ENCODE results near the gene ELP1. TPM values are rescaled to one million over a fixed set of nuclear protein-coding genes. Genes with fewer than 3 reads are reported as not detected.

ELP1 gene
- total RNA-seq, 1 experiment from 2014 or later, result 27.9 TPM

- POLR2A ChIA-PET, result interaction anchor here (0.5 kb wide), 1 partner anchor 34 kb away, joined by 6 read pairs; no protein-coding TSS in a partner anchor
- DNase-seq (ENCODE audit: low spot score), result no peak
- no peak overlapping the region for H3K4me3 Mint-ChIP-seq
Measured at GRCh38 chr9:108953983-108954574, 20.2 kb upstream of the ELP1 start.

GRCh38 chr9:108951578-108951977 lies 17.7 kb upstream of the ELP1 start:
- Mint-ChIP-seq H3K27ac (no peak overlapping the region), H3K36me3 (peaks cover 17% of the 10 kb centered on the region), H3K4me1 (no peaks in the 10 kb centered on the region), H3K27me3 (ENCODE audit: low read depth) (no peaks in the 10 kb centered on the region), H3K9me3 (no peaks in the 10 kb centered on the region), H3K4me3 (no peak overlapping the region)
- TF ChIP-seq FOXJ3 (CRISPR knock-in tag; IDR thresholded peaks at IDR 0.05; ENCODE audit: borderline replicate concordance), result no peak
- POLR2A ChIA-PET, result no interaction called here
- DNase-seq (ENCODE audit: low spot score), result no peak
- CTCF ChIA-PET, result interaction anchor here (0.6 to 1.4 kb wide), 9 partner anchors 8 to 460 kb away, joined by 3 to 7 read pairs (median 4); no protein-coding TSS in a partner anchor
- ATAC-seq, result no peak

More at GRCh38 chr9:108953983-108954574, 20.2 kb upstream of the ELP1 start:
- CTCF ChIA-PET, result interaction anchor here (0.5 to 1.6 kb wide), 17 partner anchors 8 to 1489 kb away, joined by 3 to 8 read pairs (median 5); partner anchors contain the start of genes ABITRAM and ELP1
- no peak overlapping the region for H3K27ac Mint-ChIP-seq
- H3K4me1 Mint-ChIP-seq, result no peaks in the 10 kb centered on the region
- no peaks in the 10 kb centered on the region for H3K9me3 Mint-ChIP-seq
- no peaks in the 10 kb centered on the region for H3K27me3 Mint-ChIP-seq (ENCODE audit: low read depth)
- no peak for ATAC-seq
- TF ChIP-seq ZNF263 (CRISPR knock-in tag; IDR thresholded peaks at IDR 0.05; ENCODE audit: low read depth) (no peak), HMGA2 (CRISPR knock-in tag; IDR thresholded peaks at IDR 0.05) (peak; percentile 22; the same call in 1 of the 2 replicates)
- H3K36me3 Mint-ChIP-seq, result peaks cover 8% of the 10 kb centered on the region

DNA sequence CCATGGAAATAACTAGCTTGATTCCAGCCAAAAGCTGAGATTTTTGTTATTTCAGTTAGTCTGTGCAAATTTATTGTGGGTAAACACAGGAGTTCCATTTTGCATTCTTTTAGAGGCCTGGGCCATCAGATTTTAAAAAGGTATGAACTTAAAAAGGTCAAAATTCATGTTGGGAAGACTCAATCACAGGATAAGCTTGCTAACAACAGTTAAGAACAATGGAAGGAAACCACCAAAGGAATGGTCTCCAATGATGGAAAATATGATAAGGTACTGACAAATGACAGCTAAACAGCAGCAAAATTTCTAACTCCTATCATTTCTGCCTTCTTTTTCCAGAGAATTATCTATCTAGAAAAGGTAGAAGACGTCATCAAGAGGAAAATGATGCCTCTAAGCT lies 16.2 kb upstream of the ELP1 start:
- no peaks in the 10 kb centered on the region for H3K9me3 Mint-ChIP-seq
- ChIA-PET CTCF (interaction anchor here (1.4 kb wide), 2 partner anchors 233 to 461 kb away, joined by 3 to 4 read pairs; no protein-coding TSS in a partner anchor), POLR2A (no interaction called here)
- DNase-seq (ENCODE audit: low spot score) (no peak), ATAC-seq (no peak)
- H3K4me3 Mint-ChIP-seq, result no peak overlapping the region
- H3K36me3 Mint-ChIP-seq, result peaks cover 17% of the 10 kb centered on the region
- H3K27ac Mint-ChIP-seq, result no peak overlapping the region
- no peaks in the 10 kb centered on the region for H3K27me3 Mint-ChIP-seq (ENCODE audit: low read depth)
- TF ChIP-seq CTCF (IDR thresholded peaks at IDR 0.05) (no peak), MXD4 (CRISPR knock-in tag; IDR thresholded peaks at IDR 0.05; ENCODE audit: borderline replicate concordance) (no peak), IRF2 (CRISPR knock-in tag; IDR thresholded peaks at IDR 0.05; ENCODE audit: borderline replicate concordance, low read depth) (no peak), ZNF121 (CRISPR knock-in tag; IDR thresholded peaks at IDR 0.05) (no peak), NFYB (CRISPR knock-in tag; conservative IDR thresholded peaks at IDR 0.05; ENCODE audit: low read depth) (no peak), ESRRA (CRISPR knock-in tag; IDR thresholded peaks at IDR 0.05; ENCODE audit: borderline replicate concordance) (no peak), FOXP4 (CRISPR knock-in tag; IDR thresholded peaks at IDR 0.05) (no peak), JAZF1 (CRISPR knock-in tag; IDR thresholded peaks at IDR 0.05) (no peak), PRRX2 (CRISPR knock-in tag; IDR thresholded peaks at IDR 0.05) (no peak)
- TF ChIP-seq, protein P1, sequence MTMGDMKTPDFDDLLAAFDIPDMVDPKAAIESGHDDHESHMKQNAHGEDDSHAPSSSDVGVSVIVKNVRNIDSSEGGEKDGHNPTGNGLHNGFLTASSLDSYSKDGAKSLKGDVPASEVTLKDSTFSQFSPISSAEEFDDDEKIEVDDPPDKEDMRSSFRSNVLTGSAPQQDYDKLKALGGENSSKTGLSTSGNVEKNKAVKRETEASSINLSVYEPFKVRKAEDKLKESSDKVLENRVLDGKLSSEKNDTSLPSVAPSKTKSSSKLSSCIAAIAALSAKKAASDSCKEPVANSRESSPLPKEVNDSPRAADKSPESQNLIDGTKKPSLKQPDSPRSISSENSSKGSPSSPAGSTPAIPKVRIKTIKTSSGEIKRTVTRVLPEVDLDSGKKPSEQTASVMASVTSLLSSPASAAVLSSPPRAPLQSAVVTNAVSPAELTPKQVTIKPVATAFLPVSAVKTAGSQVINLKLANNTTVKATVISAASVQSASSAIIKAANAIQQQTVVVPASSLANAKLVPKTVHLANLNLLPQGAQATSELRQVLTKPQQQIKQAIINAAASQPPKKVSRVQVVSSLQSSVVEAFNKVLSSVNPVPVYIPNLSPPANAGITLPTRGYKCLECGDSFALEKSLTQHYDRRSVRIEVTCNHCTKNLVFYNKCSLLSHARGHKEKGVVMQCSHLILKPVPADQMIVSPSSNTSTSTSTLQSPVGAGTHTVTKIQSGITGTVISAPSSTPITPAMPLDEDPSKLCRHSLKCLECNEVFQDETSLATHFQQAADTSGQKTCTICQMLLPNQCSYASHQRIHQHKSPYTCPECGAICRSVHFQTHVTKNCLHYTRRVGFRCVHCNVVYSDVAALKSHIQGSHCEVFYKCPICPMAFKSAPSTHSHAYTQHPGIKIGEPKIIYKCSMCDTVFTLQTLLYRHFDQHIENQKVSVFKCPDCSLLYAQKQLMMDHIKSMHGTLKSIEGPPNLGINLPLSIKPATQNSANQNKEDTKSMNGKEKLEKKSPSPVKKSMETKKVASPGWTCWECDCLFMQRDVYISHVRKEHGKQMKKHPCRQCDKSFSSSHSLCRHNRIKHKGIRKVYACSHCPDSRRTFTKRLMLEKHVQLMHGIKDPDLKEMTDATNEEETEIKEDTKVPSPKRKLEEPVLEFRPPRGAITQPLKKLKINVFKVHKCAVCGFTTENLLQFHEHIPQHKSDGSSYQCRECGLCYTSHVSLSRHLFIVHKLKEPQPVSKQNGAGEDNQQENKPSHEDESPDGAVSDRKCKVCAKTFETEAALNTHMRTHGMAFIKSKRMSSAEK (CRISPR knock-in tag; IDR thresholded peaks at IDR 0.05; ENCODE audit: borderline replicate concordance), result no peak
- TF ChIP-seq, protein P2, sequence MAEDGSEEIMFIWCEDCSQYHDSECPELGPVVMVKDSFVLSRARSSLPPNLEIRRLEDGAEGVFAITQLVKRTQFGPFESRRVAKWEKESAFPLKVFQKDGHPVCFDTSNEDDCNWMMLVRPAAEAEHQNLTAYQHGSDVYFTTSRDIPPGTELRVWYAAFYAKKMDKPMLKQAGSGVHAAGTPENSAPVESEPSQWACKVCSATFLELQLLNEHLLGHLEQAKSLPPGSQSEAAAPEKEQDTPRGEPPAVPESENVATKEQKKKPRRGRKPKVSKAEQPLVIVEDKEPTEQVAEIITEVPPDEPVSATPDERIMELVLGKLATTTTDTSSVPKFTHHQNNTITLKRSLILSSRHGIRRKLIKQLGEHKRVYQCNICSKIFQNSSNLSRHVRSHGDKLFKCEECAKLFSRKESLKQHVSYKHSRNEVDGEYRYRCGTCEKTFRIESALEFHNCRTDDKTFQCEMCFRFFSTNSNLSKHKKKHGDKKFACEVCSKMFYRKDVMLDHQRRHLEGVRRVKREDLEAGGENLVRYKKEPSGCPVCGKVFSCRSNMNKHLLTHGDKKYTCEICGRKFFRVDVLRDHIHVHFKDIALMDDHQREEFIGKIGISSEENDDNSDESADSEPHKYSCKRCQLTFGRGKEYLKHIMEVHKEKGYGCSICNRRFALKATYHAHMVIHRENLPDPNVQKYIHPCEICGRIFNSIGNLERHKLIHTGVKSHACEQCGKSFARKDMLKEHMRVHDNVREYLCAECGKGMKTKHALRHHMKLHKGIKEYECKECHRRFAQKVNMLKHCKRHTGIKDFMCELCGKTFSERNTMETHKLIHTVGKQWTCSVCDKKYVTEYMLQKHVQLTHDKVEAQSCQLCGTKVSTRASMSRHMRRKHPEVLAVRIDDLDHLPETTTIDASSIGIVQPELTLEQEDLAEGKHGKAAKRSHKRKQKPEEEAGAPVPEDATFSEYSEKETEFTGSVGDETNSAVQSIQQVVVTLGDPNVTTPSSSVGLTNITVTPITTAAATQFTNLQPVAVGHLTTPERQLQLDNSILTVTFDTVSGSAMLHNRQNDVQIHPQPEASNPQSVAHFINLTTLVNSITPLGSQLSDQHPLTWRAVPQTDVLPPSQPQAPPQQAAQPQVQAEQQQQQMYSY (CRISPR knock-in tag; IDR thresholded peaks at IDR 0.05), result no peak
- TF ChIP-seq, protein P3, sequence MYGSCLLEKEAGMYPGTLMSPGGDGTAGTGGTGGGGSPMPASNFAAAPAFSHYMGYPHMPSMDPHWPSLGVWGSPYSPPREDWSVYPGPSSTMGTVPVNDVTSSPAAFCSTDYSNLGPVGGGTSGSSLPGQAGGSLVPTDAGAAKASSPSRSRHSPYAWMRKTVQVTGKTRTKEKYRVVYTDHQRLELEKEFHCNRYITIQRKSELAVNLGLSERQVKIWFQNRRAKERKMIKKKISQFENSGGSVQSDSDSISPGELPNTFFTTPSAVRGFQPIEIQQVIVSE (CRISPR knock-in tag; IDR thresholded peaks at IDR 0.05; ENCODE audit: borderline replicate concordance), result no peak
- no peaks in the 10 kb centered on the region for H3K4me1 Mint-ChIP-seq

Data from WTC11 (cell line).